Measurements from ENCODE around the gene C2orf92. TPM values are rescaled to one million over a fixed set of nuclear protein-coding genes. Genes with fewer than 3 reads are reported as not detected.

The C2orf92 gene
- total and polyA plus RNA-seq, 2 donors (not counting 3 experiments of a cell fraction or from before 2014, with no cell fraction given): 1.8 to 7.9 TPM

DNA sequence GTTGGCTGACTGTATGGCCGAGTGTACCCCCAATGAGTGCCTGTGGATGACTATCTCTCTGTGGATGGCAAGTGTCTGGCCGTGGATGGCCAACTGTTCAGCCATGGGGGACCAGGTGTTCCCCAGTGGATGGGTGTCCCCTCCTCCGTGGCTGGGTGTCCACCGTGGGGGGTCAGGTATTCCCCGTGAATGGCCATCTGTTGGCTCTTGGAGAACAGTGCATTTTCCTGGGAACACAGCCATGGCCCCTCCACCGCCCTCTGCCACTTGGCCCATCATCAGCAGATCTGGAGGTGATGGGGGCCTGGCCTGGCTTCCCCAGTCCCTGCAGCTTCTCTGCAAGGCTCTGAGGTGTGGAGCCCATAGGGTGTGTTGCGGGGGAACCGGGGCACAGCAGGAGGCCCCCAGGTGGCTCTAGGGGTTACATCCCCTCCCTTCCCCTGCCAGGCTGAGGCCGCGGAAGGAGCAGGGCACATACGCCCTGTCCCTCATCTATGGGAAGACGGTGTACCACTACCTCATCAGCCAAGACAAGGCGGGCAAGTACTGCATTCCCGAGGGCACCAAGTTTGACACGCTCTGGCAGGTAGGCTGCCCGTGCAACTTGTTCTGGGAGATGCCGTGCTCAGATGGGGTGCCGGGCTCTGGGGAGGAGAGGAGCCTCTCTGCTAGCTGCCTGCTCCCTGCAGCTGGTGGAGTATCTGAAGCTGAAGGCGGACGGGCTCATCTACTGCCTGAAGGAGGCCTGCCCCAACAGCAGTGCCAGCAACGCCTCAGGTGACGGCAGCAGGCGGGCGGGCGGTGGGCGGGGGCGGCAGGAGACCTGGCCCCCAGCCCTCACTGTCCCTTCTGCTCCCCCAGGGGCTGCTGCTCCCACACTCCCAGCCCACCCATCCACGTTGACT, 63.2 kb downstream of the C2orf92 start:
- no peaks in the 10 kb centered on the region for H3K27me3 ChIP-seq (ENCODE audit: control insufficient read depth in 2 of 2, insufficient read depth in 2 of 2, low read length in 2 of 2)
- H4K20me1 ChIP-seq (replicated peaks; ENCODE audit: control insufficient read depth, extremely low read depth, insufficient read depth, low read length): no peaks in the 10 kb centered on the region
- FAIRE-seq: no peak
- H2AFZ ChIP-seq (ENCODE audit: low read depth, low read length): no peak overlapping the region
- no peak for TF ChIP-seq JUN (IDR thresholded peaks at IDR 0.05; ENCODE audit: borderline replicate concordance, insufficient read depth, insufficient read length, low read depth)
- TF ChIP-seq, protein P1, sequence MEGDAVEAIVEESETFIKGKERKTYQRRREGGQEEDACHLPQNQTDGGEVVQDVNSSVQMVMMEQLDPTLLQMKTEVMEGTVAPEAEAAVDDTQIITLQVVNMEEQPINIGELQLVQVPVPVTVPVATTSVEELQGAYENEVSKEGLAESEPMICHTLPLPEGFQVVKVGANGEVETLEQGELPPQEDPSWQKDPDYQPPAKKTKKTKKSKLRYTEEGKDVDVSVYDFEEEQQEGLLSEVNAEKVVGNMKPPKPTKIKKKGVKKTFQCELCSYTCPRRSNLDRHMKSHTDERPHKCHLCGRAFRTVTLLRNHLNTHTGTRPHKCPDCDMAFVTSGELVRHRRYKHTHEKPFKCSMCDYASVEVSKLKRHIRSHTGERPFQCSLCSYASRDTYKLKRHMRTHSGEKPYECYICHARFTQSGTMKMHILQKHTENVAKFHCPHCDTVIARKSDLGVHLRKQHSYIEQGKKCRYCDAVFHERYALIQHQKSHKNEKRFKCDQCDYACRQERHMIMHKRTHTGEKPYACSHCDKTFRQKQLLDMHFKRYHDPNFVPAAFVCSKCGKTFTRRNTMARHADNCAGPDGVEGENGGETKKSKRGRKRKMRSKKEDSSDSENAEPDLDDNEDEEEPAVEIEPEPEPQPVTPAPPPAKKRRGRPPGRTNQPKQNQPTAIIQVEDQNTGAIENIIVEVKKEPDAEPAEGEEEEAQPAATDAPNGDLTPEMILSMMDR (IDR thresholded peaks at IDR 0.05; ENCODE audit: extremely low read depth in 1 of 2, insufficient read depth in 1 of 2, low read depth in 1 of 2, low read length in 2 of 2): no peak
- TF ChIP-seq, protein P2, sequence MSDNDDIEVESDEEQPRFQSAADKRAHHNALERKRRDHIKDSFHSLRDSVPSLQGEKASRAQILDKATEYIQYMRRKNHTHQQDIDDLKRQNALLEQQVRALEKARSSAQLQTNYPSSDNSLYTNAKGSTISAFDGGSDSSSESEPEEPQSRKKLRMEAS (IDR thresholded peaks at IDR 0.05; ENCODE audit: insufficient read depth, insufficient read length): no peak
- TF ChIP-seq MYC (IDR thresholded peaks at IDR 0.05; ENCODE audit: low read depth, low read length): no peak
- dilution Hi-C loops (cut with MboI; ENCODE audit: extremely low pct_ligation_motif_present, low sequenced_read_pairs) (no loop called here), intact Hi-C loops (cut with micrococcal nuclease) (no loop called here)
- CTCF ChIA-PET: no interaction called here
- BruUV-seq (replicated peaks): no TSS peak
- no peaks in the 10 kb centered on the region for H3K9me1 ChIP-seq (replicated peaks; ENCODE audit: control insufficient read depth, extremely low read depth, insufficient read depth, low read length)
- H3K79me2 ChIP-seq (ENCODE audit: control insufficient read depth, insufficient read depth, low read length): no peaks in the 10 kb centered on the region
- POLR2A ChIA-PET: no interaction called here
- H3K27ac ChIP-seq (ENCODE audit: insufficient read depth, low read depth, low read length): no peak overlapping the region
- H3K4me3 ChIP-seq (replicated peaks in 1 of 3; ENCODE audit: insufficient read depth in 1 of 3, low read depth in 1 of 3, low read length in 3 of 3): no peak overlapping the region
- H3K4me1 ChIP-seq (ENCODE audit: control insufficient read depth, extremely low read depth, insufficient read depth, low read length): no peaks in the 10 kb centered on the region
- no peak overlapping the region for H3K9ac ChIP-seq (replicated peaks; ENCODE audit: extremely low read depth, insufficient read depth, low read length)
- no peak overlapping the region for H3K4me2 ChIP-seq (ENCODE audit: insufficient read depth, low read length)
- no peaks in the 10 kb centered on the region for H3K9me3 ChIP-seq (replicated peaks; ENCODE audit: control insufficient read depth, insufficient read depth, low read length)
- no peak for DNase-seq (ENCODE audit: low read depth, low spot score)
- no peaks in the 10 kb centered on the region for H3K36me3 ChIP-seq (ENCODE audit: control insufficient read depth in 2 of 2, extremely low read depth in 1 of 2, insufficient read depth in 2 of 2, low read length in 2 of 2)

Data from endothelial cell of umbilical vein (primary cell).